BE2C (cell line): ENCODE measurements around the gene GDAP1L1.

Source experiments
- DNase-seq: peaks from one replicate; pipeline ENCODE4 v3.0.0-alpha.2; 2020
- H3K27me3 ChIP-seq: fragments of 250-450 bp; sonication (Bioruptor Pico); 2 replicates; pipeline ENCODE4 v1.5.1; 2020; ENCODE audit warnings: mild to moderate bottlenecking
- H3K36me3 ChIP-seq: fragments of 250-450 bp; sonication (Bioruptor Pico); 2 replicates; pipeline ENCODE4 v1.5.1; 2020; ENCODE audit warnings: mild to moderate bottlenecking
- H3K4me1 ChIP-seq: fragments of 250-450 bp; sonication (Bioruptor Pico); 2 replicates; pipeline ENCODE4 v1.5.1; 2020
- H3K4me3 ChIP-seq: 2 replicates; pipeline ENCODE4 v1.5.1; 2011; ENCODE audit warnings: low read depth, low read length
- H3K9me3 ChIP-seq: fragments of 250-450 bp; sonication (Bioruptor Pico); 2 replicates; pipeline ENCODE4 v1.5.1; 2020
- TF ChIP-seq, protein P1 (sequence below): IDR thresholded peaks from 2 replicates; pipeline ENCODE4 v1.5.1; 2012; ENCODE audit warnings: mild to moderate bottlenecking, low read depth, low read length

GDAP1L1 gene

DNA sequence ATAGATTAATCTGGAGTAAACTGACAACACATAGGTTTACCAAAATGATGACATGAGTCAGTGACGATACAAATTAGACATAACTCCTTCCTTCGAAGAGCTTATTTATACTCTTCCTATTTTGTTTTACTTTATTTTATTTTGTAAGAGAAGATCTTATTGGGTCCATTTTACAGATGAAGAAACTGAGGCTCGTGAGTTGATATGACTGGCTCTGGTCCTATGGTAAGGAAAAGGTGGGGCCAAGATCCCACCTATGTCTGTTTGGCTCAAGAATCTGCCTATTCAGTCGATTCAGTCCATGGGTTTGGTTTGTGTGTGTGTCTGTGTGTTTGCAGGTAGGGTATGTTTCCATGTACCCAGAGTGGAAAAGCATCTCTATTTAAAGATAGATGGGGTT, 81.3 kb downstream of the GDAP1L1 start:
- Histone ChIP-seq H3K4me3 (no peak overlapping the region), H3K36me3 (no peaks in the 10 kb centered on the region), H3K9me3 (no peaks in the 10 kb centered on the region), H3K27me3 (no peaks in the 10 kb centered on the region), H3K4me1 (no peaks in the 10 kb centered on the region)
- DNase-seq, result no peak
- TF ChIP-seq, protein P1, sequence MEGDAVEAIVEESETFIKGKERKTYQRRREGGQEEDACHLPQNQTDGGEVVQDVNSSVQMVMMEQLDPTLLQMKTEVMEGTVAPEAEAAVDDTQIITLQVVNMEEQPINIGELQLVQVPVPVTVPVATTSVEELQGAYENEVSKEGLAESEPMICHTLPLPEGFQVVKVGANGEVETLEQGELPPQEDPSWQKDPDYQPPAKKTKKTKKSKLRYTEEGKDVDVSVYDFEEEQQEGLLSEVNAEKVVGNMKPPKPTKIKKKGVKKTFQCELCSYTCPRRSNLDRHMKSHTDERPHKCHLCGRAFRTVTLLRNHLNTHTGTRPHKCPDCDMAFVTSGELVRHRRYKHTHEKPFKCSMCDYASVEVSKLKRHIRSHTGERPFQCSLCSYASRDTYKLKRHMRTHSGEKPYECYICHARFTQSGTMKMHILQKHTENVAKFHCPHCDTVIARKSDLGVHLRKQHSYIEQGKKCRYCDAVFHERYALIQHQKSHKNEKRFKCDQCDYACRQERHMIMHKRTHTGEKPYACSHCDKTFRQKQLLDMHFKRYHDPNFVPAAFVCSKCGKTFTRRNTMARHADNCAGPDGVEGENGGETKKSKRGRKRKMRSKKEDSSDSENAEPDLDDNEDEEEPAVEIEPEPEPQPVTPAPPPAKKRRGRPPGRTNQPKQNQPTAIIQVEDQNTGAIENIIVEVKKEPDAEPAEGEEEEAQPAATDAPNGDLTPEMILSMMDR, result no peak
